Measurements from ENCODE around the gene MT1B.

GRCh38 chr16:56631197-56631596, 20.5 kb upstream of the MT1B start:
- TF ChIP-seq POLR2A (IDR thresholded peaks at IDR 0.05) (no peak), CTCF (IDR thresholded peaks at IDR 0.05) (no peak), POLR2AphosphoS5 (IDR thresholded peaks at IDR 0.05) (no peak), EP300 (IDR thresholded peaks at IDR 0.05) (no peak)
